Measurements from ENCODE around the gene SIGLEC9. TPM values are rescaled to one million over a fixed set of nuclear protein-coding genes. Genes with fewer than 3 reads are reported as not detected.

SIGLEC9 gene
- total RNA-seq: not detected in 2 replicates

DNA sequence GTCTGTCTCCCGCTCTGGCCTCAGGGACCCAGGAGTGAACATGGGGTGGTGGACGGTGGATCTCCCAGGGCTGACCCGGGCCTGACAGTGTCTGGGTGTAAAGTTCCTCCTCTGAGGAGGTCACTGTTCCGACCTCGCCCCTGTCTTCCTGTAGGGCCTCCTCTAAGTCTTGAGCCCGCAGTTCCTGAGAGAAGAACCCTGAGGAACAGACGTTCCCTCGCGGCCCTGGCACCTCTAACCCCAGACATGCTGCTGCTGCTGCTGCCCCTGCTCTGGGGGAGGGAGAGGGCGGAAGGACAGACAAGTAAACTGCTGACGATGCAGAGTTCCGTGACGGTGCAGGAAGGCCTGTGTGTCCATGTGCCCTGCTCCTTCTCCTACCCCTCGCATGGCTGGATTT, at the start of gene SIGLEC9:
Gene SIGLEC9, plus strand, starts transcription at position 178 of the 400 bp plus-strand sequence. Its CDS starts 69 bp downstream, at position 247.

DNA sequence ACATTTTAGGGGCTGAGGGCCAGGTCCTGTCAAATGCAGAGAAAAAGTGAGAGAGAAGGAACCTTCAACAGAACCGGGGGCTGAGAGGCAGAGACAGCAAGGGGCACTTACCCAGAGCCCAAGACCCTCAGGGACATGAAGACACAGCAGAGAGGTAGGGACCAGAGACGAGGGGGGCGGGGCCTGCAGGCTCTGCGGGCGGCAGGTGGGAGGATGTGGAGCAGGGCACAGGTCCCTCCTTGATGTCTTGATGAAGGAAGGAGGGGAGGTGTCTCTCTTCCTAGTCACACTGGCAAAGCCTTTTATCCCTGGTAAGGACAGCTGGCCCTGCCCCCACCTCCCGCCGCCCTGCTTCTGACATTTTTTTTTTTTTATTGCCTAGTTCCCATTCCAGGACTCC, 42.1 kb upstream of the SIGLEC9 start, which contains the start of gene KLK14:
Gene KLK14, minus strand, starts transcription at position 277 of the 400 bp plus-strand sequence. Its CDS starts 273 bp downstream, at position 4.

DNA sequence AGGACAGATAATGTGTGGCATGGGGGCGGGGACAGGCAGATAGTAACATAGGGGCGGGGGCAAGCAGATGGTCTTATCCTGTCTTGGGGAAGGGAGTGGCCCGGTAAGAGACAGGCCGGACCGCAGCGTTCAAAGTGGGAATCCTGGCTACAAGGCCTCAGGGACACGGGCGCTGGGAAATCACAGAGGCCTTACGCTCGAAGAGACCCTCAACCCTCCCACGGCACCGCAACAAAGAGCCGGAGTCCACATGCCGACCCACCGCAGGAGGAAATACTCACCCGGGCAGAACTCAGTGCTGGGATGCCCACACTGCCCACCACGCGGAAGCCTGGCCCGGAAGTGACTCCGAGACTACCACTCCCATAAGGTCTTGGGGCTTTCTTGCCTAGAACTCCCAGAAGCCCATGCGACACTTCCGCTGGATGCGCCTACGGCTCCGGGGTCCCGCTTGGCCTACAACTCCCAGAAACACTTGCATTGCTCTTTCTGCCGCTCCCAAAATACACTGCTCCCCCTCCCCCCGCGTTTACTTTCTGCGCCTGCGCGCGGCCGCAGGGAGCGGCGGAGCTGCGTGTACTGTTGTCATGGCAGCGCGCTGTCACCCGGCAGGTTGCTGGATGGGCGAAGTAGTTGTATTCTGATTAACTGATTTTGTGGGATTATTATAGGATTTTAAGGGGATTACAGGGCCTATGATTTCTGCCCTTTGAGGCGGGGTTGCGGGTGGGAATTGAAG, 16.5 kb upstream of the SIGLEC9 start, which contains the start of gene CTU1:
Gene CTU1, minus strand, starts transcription at position 344 of the 739 bp plus-strand sequence. CDS start 3,840 bp downstream, outside the sequence.

DNA sequence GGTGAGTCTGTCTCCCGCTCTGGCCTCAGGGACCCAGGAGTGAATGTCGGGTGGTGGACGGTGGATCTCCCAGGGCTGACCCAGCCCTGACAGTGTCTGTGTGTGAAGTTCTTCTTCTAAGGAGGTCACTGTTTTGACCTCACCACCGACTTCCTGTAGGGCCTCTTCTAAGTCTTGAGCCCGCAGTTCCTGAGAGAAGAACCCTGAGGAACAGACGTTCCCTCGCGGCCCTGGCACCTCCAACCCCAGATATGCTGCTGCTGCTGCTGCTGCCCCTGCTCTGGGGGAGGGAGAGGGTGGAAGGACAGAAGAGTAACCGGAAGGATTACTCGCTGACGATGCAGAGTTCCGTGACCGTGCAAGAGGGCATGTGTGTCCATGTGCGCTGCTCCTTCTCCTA, 17.4 kb downstream of the SIGLEC9 start, which contains the start of gene SIGLEC7:
Gene SIGLEC7, plus strand, starts transcription at position 183 of the 400 bp plus-strand sequence. Its CDS starts 69 bp downstream, at position 252.

Other genes starting within 250 kb of the SIGLEC9 start
- gene KLK4, start 213.5 kb upstream of the SIGLEC9 start, total RNA-seq: not detected in 2 replicates
- not detected in 2 replicates for gene KLK5, start 171.9 kb upstream of the SIGLEC9 start, total RNA-seq
- not detected in 2 replicates for gene KLK6, start 155.3 kb upstream of the SIGLEC9 start, total RNA-seq
- not detected in 2 replicates for gene KLK7, start 141.0 kb upstream of the SIGLEC9 start, total RNA-seq
- not detected in 2 replicates for gene KLK8, start 123.3 kb upstream of the SIGLEC9 start, total RNA-seq
- gene KLK10, start 105.2 kb upstream of the SIGLEC9 start, total RNA-seq: 1.4 TPM in 1 of 2 replicates, not detected in the other
- 0.93 TPM in 1 of 2 replicates, not detected in the other for gene KLK11, start 98.3 kb upstream of the SIGLEC9 start, total RNA-seq
- not detected in 2 replicates for gene KLK12, start 89.9 kb upstream of the SIGLEC9 start, total RNA-seq
- not detected in 2 replicates for gene KLK13, start 59.8 kb upstream of the SIGLEC9 start, total RNA-seq
- gene KLK14, start 42.0 kb upstream of the SIGLEC9 start, total RNA-seq: 0.12 TPM in 1 of 2 replicates, not detected in the other
- gene CTU1, start 16.5 kb upstream of the SIGLEC9 start, total RNA-seq: 17.4 and 25.4 TPM in 2 replicates
- not detected in 2 replicates for gene SIGLEC7, start 17.4 kb downstream of the SIGLEC9 start, total RNA-seq
- not detected in 2 replicates for gene CD33, start 100.2 kb downstream of the SIGLEC9 start, total RNA-seq
- gene SIGLECL1, start 126.2 kb downstream of the SIGLEC9 start, total RNA-seq: not detected in 2 replicates
- 0.09 and 0.58 TPM in 2 replicates for gene IGLON5, start 186.7 kb downstream of the SIGLEC9 start, total RNA-seq
- gene VSIG10L, start 217.2 kb downstream of the SIGLEC9 start, total RNA-seq: 0.35 and 2.0 TPM in 2 replicates
- gene ETFB, start 241.5 kb downstream of the SIGLEC9 start, total RNA-seq: 109 and 114 TPM in 2 replicates
- gene CLDND2, start 244.1 kb downstream of the SIGLEC9 start, total RNA-seq: not detected in 2 replicates
- gene NKG7, start 247.7 kb downstream of the SIGLEC9 start, total RNA-seq: not detected in 2 replicates

Measured in pericardium fibroblast (primary cell).